Measurements from ENCODE around the gene DPM1.
A peak's percentile ranks its signal among the peaks of the same experiment; 100 is the strongest.

Gene DPM1

DNA sequence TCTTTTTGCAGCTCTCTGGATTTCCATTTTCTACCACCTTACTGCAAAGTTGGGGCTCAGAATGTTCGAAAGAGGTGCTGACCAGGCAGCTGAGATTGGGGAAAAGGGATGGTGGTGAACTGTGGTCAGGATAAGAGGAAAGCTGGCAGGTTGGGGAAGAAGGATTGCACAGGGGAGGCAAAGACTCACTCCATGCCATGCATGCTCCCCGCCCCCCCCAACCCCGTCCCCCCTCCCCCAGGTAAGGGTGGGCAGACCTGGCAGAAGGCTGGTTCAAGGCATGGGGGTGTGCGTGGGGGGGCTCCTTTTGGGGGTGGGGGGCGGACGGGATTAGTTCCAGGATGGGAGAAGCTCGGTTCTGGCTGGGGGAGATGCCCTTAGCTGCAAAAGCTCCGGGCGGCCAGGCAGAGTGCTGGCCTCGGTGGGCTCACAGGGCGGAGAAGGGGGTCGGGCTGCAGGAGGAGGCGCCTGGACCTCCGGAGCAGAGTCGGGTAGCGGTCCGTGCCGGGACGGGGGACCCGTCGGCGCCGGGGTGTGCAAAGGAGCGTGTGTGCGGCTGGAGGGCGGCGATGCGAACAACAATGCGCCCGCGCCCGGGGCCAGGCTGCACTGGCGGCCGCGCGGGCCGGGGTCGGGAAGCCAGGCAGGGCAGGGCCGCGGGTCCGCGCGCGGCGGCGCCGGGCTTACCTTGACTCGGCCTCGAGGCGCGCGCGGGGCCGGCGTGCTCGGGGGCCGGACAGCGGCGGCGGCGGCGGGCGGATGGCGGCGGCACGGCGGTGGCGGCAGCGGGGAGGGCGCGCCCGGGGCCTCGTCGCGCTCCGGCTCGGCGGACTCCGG lies 28.0 kb downstream of the DPM1 start:
- ATAC-seq (peak; percentile 5), DNase-seq (peak; percentile 35)

DNA sequence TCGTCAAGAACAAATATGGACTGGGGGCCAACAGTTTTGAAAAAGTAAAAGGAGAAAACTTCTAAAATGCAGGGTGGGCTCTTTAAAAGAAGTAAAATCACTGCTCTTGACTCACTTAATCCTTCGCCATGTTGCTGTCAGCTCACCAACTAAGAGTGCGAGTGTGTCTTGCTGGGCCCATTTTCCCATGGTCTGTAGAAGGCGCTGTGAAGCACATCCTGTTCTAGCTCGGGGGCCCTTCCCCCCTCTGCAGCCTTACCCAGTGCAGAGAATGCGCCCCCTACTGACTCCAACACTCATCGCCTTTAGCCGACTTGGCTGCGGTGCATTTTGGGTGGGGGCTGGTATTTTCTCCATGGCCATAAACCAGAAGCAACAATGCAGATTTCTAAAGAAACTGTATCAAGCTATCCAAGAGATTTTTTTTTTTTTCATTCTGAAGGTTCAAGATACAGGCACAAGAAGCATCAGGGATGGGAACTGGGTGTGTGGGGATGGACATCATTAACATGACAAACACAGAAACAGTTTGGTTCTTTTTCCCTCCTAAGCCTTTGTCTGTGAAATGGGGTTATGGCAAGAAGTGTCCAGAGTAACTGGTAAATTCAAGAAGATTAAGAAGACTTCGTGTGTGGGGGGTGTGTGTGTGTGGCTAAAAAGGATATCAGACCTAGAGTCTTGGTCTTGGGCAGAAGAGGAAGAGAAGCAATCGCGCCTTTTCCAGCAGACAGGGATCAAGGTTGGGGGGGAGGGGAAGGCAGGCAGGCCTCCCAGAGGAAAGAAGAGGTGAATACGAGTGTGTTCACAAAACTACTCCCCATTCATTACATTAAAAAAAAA lies 28.8 kb downstream of the DPM1 start:
- ATAC-seq, result peak; percentile 78
- peak; percentile 93 for DNase-seq

DNA sequence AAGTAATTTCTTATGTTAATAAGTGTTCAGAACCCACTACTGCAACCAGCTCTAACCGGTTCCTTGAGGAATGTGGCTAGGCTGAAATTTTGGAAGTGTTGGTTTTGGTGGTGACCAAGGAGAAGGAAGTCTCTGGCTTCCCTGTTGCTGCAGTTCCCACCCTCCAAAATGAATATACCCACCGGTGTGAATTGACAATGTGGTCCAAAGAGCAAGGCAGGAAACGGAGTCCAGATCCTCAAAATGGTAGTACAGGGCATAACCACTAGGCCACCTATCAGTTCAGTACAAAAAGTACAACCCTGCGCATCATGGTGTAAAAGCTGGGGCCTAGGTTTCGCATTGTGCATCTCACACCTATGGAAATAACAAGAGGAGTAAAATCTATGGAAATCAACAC lies 29.9 kb downstream of the DPM1 start:
- ATAC-seq (no peak), DNase-seq (no peak)

DNA sequence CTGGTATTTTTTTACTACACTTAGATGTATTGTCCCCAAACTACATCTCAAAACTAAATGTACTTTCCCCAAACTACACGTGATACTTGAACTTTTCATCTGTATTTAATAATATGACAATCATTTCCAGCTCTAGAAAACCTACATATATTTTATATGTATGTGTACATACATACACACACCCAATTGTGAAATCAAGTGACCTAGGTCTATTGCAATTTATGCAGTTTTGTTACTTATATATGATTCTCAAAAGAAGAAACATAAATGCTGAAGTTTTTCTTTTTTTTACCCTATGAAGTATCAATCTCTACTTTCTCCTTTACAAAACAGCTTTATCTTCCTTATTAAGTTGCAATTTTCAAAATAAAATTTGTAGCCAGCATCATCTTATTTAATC lies 31.8 kb downstream of the DPM1 start:
- DNase-seq, result no peak
- ATAC-seq, result no peak

DNA sequence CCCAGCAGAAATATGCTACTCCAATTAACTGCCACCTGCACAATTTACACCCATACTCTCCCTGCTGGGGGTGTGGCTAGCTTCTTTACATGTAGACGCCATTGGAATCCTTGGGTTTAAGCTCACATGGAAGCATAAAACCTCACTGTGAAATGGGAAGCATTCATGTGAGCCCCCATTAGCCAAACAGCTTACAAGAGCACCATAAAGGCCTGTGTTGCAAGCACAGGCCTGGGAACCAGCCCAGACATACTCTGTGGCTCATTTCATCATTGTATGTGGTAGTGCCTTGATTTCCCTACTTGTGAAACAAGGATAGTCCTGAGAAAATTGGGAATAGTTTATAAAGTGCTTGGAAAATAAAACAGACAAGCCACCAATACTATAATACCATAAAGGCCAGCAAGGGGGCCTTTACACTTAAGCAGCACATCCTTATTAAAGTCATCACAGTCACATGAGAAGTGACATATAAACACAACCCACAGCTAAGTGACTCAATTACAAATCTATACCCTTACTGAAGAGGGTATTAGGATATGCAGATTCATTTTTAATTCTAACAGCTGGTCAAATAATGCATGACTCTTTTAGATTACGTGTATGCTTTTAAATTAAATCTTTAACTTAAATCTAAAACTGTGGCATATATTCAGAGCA lies 33.9 kb downstream of the DPM1 start:
- no peak for ATAC-seq
- no peak for DNase-seq

DNA sequence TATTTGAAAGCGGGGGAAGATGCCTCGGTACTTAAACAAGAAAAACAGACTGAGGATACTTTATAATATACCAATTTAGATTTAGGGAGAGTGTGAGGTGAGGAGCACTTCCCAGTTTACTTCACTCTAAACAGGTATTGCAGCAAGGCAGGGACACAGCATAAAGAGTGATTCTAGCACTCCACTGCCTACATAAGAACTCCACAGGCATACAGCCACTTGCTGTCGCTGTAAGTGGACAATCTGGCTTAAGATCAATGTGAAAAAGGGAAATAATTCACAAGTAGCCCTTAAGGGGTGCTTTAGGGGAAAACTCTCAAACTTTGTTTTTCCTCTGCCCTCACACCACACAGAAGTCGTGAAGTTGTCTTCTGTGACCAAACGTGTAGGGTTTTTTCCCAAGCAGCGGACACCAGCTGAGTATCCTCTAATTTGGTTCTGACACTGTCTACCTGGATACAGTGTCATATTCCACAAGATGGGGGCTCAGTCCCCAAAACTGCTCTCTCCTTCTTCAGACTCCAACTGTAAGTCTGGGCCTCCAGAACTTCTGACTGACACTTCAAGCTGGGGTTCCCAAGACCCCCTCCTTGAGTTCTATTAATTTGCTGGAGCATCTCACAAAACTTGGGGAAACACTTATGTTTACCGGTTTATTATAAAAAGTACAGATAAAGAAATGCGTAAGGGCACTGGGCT lies 36.4 kb downstream of the DPM1 start:
- ATAC-seq (no peak), DNase-seq (no peak)

DNA sequence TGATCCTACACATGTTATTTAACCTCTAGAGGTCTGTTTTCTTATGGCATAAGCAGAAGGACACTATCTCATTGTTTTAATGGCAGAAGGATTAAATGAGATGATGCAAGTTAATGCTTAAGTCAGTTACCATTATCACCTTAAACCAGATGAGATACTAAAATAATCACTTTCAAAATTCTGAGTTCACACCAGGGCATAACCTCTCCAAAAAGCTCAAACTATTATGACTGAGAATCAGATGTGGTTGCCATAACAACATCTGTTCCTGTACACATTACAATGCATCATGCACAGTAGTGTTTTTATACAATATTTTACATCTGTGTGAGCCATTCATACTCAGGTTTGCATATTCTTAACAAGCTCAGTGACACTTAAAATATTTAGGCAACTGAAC lies 37.3 kb downstream of the DPM1 start:
- DNase-seq (no peak), ATAC-seq (peak; percentile 40)

DNA sequence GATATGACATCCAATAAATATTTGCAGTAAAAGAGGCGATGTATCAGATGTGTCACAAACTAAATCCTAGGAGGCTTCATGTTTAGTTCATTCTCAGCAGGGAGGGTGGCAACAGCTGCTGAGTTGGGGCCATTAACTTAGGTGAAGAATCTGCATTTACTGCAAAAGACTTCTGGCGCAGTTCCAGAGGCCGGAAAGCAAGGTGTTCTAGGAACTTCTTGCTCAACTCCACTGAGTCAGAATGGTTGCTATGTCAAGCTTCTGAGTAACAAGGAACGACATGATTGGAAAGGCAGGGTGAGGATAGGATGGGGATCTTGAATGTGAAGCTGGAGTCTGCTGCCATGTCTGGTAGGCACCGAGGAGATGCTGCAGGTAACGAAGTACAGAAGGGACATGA lies 38.8 kb downstream of the DPM1 start:
- ATAC-seq (no peak), DNase-seq (no peak)

DNA sequence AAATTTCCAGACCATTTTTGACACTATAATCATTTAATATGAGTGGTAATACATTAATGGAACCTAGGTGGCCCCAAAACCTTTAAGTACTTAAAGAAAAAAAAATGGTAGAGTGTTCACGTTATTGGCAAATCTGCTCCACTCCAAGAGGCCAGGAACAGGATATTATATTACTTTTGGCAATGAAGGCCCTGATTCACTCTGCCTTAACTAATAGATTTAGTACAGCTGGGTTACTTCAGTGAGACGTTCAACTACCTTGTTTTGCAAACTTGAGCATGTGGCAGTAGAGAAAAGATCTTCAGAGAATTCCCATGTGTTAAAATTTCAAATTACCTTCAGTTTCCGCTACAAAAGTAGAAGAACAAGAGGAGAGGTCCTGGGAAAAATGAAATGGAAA lies 39.9 kb downstream of the DPM1 start:
- ATAC-seq, result no peak
- no peak for DNase-seq

DNA sequence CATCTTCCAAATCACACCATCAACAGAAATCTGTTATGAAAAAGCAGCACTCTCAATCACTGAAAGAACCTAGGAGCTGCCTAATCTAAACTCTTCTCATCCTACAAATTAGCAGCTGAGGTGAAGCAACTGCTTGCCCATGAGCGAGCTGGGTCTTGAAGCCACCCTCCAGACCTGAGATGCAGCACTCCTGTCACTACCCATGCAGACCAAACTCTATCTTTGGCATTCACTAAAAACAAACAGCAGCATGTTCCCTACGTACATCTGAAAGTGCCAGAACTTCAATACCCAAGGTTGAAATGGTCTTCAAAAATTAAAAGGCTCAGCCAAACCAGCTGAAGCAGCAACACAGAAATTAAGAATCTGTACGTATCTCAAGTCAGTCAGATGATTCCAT lies 41.4 kb downstream of the DPM1 start:
- ATAC-seq, result no peak

DNA sequence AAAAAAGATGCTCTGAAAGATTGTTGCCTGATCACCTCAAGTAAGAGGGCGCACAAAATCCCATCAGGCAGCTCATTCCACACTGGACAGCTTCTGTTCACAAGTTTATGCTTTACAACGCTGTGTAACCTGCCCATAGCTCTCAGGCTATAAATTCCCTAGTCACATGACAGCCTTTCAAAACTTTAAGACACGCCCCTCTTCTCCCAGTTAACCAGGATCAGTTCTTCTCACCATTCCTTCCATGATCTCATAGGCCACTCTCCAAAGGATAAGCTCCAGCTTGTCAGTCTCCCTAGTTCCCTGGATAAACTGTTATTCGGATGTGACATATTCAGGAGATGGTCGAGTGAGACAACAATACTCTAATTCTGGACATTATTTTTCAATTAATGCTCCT lies 42.1 kb downstream of the DPM1 start:
- DNase-seq (no peak), ATAC-seq (no peak)

More for the DNA sequence above, 41.4 kb downstream of the DPM1 start:
- no peak for DNase-seq

DNA sequence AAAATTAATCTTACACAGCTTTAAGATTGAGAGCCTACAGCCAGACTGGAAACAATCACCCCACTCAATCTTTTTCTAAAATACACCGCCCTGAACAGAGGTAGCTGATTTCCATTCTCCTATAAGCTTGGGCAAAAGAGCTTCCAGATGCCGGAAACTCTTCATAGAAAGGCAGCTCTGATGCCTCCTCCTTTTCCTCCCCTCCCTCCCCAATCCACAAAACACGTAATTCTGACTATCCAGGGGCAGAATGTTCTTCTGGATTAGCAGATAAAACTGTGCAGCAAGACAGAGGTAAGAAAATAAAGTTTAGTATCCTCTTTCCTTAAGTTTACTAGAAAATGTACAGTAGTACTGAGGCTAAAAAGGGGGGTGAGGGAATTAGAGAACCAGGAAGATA lies 42.9 kb downstream of the DPM1 start:
- ATAC-seq (no peak), DNase-seq (no peak)

DNA sequence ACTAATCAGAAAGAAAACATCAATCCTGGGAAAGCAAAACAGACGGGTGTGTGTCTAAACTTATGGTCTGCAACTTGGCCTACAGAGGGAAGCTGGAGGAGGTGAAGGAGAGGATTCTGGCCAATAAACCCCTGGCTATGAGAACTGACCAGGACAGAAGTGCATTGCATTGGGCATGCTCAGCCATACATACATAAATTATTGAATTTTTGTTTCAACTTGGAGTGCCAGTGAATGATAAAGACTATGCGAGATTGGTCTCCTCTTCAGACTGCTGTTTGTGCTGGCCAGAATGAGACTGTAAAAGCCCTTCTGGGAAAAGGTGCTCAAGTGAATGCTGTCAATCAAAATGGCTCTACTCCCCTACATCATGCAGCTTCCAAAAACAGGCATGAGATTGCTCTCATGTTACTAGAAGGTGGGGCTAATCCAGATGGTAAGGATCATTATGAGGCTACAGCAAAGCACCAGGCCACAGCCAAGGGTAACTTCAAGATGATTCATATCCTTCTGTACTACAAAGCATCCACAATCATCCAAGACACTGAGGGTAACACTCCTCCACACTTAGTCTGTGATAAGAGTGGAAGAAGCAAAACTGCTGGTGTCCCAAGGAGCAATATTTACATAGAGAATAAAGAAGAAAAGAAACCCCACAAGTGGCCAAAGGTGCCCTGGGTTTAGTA lies 44.5 kb downstream of the DPM1 start:
- DNase-seq (no peak), ATAC-seq (peak; percentile 97)

DNA sequence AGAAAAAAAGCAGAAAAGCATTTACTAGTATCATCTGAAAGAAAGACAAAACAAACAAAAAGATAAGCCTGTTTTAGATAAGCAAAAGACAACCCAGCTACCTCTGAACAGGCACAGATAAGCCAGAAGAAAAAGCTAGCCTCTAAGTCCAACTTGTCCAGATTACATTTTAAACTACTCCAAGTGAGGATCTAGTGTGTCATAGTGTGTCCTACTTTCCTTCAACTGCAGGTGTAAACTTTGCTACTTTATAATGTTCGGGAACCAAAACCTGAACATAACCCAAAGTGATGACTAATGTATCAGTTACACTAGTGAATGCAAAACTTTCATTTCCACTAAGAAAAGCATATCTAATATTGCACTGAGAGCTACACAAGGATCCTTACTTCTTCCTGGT lies 46.6 kb downstream of the DPM1 start:
- peak; percentile 21 for ATAC-seq
- no peak for DNase-seq

DNA sequence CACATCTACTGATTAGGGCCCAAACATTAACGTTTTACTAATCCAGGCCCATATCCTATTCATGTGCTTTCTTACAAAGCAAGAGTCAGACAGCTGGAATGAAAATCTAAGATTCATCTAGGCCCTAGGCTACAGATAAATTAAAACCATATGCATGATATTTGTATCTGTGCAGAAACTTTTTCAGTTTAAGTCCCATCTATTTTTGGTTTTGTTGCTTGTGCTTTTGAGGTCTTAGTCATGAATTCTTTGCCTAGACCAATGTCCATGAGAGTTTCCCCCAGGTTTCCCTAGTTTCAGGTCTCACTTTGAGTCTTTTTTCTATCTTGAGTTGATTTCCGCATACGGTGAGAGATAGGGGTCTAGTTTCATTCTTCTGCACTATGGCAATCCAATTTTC lies 47.3 kb downstream of the DPM1 start:
- ATAC-seq (no peak), DNase-seq (no peak)

DNA sequence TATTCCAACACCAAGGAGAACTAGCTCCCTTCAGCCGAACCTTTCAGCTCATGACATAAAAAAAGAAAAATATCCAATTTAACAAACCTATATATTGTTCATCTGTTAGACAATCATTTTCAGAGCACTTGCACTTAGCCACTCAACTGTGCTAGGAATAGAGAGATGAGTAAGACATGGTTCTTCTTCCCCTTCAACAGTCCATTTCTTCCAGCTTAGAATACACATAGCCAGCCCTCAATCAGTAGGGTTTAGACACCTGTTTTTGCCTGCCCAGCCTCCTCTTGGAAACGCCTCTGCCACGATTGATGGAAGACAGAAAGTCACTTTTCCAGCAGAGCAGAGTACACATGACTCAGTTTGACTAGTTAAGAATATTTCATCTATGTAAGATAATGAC lies 48.9 kb downstream of the DPM1 start:
- ATAC-seq (no peak), DNase-seq (no peak)

DNA sequence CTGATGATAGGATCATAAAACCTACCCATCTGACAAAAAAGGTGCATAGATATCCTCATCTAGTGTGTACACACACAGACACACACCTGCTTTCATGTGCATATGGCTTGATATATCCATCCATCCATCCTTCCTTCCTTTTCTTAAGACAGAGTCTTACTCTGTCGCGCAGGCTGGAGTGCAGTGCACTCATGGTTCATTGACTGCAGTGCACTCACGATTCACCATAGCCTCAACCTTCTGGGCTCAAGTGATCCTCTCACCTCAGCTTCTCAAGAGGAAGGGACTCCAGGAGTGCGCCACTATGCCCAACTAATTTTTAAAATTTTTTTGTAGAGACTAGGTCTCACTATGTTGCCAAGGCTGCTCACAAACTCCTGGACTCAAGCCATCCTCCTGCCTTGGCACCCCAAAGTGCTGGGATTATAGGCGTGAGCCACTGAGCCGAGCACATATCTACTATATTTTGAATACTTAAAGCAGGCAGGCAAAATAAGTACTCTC lies 54.2 kb downstream of the DPM1 start:
- no peak for ATAC-seq
- no peak for DNase-seq

DNA sequence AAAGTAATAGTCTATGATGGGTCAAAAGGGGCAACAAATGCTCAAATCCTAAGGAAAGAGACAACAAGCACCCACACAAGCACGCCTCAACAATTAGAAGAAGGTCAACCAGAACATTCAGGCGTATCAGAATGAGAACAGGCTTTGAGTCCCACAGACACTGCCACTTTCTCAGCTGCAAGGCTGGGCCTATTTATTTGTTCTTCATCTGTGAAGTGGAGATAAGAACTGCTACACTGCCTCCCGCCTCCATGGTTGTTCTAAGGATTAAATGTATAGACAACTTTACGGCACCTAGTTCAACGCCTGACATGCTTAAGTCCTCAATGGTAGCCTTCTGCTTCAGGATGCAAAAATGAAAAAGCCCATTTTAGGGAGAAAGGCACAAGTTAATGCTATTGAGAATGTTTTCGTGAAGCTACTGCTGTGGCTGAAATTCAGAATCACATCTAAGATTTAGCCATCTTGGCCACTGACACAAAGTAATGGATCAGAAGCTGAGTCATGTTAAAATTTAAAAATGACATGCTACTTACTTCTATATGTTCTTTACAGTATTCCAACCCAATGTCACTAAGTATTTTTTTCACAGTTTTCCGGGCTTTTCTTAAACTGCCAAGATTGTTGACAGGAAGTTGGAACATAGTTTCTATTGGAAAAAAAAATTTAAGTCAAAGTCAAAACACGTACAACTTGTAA lies 54.8 kb downstream of the DPM1 start:
- DNase-seq (no peak), ATAC-seq (no peak)

DNA sequence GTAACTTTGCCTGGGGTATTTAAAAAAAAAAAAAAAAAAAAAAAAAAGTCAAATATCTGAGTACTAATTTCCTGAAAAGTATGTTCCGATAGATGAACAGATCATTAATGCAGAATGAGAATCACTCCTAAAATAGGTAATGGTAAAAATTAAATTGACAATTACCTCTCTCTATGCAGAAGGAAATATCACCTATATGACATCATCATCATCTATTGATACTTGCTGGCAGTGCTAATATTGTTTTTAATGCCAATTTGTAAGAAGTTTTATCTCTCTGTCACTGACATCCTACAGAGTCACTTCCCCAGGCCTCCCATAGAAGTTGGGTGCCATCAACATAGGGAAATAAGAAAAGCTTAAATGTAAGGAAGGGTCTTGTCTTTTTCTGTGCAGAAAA lies 57.0 kb downstream of the DPM1 start:
- no peak for DNase-seq

DNA sequence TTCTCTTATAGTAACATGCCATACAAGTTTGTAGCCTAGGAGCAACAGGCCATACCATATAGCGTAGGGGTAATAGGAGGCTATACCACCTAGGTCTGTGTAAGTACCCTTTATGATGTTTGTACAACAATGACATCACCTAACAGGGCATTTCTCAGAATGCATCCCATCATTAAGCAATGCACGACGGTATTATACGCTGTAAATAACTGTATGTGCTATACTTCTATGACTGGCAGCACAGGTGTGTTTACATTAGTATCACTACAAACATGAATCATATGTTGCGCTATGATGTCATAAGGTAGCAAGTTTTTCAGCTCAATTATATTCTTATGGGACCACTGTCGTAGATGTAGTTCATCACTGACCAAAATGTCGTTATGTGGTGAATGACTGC lies 58.1 kb downstream of the DPM1 start:
- DNase-seq (no peak), ATAC-seq (no peak)

More for the DNA sequence above, 57.0 kb downstream of the DPM1 start:
- no peak for ATAC-seq

DNA sequence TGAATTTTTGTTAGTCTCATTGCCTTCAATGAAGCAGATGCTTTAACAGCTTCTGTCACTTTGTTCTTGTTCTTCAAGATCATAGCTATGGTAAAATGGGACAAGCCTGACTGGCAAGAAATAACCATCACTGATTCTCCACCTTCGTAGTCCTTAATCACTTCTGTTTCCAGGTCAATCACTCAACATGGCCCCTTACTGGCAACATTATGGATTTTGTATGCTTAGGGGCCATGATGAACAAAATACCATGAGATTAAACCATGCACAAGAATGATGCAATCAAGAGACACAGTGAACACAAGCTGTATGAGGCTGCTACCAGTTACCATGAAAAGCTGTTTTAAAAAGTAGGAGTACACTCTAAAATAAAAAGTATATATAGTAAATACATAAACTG lies 59.9 kb downstream of the DPM1 start:
- DNase-seq (no peak), ATAC-seq (no peak)

Measured in stimulated activated naive CD8-positive, alpha-beta T cell treated with anti-CD3 and anti-CD28 coated beads, Interleukin-15, Interleukin-2, amounts not matched to agents 100 U/mL and 50 U/mL, for 24 hours (primary cell).